NB4 (cell line): ENCODE measurements around the gene RASGEF1B.

Experiments
- DNase-seq: peaks from one replicate; pipeline ENCODE4 v3.0.0; 2010; ENCODE audit warnings: low read depth
- H3K4me3 ChIP-seq: one replicate; pipeline ENCODE4 v1.5.1; 2011; ENCODE audit warnings: mild to moderate bottlenecking, low read depth, low read length, moderate library complexity
- MYC ChIP-seq: IDR thresholded peaks from 2 replicates; pipeline ENCODE4 v1.6.1; 2011; ENCODE audit warnings: low read depth, low read length
- POLR2A ChIP-seq: IDR thresholded peaks from 2 replicates; pipeline ENCODE4 v1.6.1; 2011; ENCODE audit warnings: mild to moderate bottlenecking; ENCODE audit not compliant: insufficient read length; ENCODE audit errors: extremely low read depth
- TF ChIP-seq, protein P1 (sequence below): IDR thresholded peaks from 2 replicates; pipeline ENCODE4 v1.6.1; 2011; ENCODE audit warnings: low read depth, low read length
- TF ChIP-seq, protein P2 (sequence below): IDR thresholded peaks from one replicate; pipeline ENCODE4 v1.5.1; 2012; ENCODE audit warnings: low read depth, low read length

The RASGEF1B gene

DNA sequence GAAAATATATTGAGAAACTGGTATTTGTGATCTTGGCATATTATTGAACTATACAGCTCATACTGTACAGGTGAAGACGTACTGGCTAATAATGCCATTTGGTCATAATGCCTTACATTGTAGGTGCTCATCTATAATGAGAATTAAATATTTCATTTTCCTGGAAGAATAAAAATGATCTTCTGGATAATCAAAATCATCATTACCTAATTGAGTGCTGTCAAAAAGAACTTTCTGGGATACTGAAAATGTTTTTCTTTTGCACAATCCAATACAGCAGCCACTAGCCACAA, 4.1 kb downstream of the RASGEF1B start:
- DNase-seq = no peak
- TF ChIP-seq MYC (no peak), POLR2A (no peak)
- TF ChIP-seq, protein P1, sequence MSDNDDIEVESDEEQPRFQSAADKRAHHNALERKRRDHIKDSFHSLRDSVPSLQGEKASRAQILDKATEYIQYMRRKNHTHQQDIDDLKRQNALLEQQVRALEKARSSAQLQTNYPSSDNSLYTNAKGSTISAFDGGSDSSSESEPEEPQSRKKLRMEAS = no peak
- TF ChIP-seq, protein P2, sequence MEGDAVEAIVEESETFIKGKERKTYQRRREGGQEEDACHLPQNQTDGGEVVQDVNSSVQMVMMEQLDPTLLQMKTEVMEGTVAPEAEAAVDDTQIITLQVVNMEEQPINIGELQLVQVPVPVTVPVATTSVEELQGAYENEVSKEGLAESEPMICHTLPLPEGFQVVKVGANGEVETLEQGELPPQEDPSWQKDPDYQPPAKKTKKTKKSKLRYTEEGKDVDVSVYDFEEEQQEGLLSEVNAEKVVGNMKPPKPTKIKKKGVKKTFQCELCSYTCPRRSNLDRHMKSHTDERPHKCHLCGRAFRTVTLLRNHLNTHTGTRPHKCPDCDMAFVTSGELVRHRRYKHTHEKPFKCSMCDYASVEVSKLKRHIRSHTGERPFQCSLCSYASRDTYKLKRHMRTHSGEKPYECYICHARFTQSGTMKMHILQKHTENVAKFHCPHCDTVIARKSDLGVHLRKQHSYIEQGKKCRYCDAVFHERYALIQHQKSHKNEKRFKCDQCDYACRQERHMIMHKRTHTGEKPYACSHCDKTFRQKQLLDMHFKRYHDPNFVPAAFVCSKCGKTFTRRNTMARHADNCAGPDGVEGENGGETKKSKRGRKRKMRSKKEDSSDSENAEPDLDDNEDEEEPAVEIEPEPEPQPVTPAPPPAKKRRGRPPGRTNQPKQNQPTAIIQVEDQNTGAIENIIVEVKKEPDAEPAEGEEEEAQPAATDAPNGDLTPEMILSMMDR = no peak
- no peak overlapping the region for H3K4me3 ChIP-seq

DNA sequence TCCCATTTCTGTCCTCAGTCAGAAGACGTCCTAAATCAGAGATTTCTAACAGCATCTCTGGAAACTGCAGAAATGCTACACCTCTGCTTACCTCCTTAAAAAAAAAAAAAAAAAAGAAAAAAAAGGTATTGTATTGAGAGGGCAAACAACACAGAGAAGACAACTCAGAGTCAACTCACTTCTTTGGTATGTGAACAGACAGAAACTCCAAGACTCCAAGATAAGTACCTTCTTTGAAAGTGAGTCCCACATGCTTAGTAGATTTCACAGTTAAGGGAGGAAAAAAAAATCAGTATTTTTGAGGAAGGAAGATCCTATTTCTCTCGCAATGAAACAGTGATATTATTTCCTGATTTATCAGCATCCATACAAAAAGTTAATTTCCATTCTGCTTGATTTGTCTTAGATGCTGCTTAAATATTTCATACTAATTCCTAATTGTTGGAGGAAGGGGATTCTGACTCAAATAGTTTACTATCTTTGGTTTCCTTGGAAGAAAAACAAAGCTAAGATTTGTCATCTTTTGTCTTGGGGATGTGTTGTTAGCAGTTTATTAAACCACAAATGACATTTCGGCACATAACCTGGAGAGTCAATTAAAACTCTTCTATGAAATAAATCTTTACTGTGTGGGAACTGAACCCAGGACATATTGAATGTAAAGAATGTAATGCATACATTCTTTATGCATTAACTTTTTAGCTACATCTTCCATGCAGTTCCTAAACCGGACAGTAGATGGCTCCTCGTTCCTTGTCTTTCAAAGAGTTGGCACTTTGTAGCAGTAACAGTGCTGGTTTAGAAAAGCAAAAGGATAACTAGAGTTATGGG, 4.7 kb downstream of the RASGEF1B start:
- DNase-seq = peak; percentile 73
- H3K4me3 ChIP-seq = no peak overlapping the region
- TF ChIP-seq, protein P2 = peak; percentile 78
- no peak for TF ChIP-seq POLR2A
- TF ChIP-seq MYC = no peak

DNA sequence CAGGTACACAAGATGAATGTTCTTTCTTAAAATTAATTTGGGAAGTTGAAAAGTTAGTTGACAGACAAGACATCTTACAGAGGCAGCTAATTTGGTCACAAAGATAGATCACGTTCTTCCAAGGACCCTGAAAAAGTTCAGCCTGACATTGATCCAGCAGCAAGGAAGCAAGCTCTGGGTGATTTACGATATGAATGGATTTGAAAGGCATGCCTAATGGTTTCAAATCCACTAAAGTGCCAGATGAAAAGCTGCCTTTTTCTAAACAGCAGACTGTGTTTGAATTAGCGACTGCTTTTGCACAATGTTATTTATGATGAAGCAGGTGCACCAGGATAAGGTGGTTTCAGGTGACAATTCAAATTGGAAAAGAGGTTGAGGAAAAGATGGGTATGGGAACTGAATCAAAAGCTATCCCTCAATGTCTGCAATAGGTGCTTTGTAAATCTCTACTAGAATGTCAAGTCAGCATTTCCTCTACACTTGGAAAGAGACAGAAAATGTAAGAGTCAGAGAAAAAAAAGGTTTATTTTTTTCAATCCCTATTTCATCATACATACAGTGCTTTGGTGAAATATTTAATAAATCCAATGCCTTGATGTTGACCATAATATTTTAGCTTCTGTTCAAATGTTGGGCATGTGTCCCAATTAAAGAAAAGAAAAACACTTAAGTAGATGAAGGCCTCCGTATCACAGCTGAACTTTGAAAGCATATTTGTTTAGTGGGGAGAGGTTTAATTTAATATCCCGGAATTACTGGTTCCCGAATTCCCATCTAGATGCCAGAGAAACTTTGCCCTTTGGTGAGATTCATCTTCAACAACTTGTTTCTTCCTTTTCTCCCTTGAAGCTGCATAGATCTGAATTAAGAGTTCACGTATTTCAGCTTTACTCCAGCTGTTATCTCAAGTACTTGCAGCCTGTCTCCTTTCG, 6.0 kb downstream of the RASGEF1B start:
- TF ChIP-seq, protein P1 = no peak
- TF ChIP-seq, protein P2 = no peak
- TF ChIP-seq MYC (no peak), POLR2A (no peak)
- no peak overlapping the region for H3K4me3 ChIP-seq
- no peak for DNase-seq

DNA sequence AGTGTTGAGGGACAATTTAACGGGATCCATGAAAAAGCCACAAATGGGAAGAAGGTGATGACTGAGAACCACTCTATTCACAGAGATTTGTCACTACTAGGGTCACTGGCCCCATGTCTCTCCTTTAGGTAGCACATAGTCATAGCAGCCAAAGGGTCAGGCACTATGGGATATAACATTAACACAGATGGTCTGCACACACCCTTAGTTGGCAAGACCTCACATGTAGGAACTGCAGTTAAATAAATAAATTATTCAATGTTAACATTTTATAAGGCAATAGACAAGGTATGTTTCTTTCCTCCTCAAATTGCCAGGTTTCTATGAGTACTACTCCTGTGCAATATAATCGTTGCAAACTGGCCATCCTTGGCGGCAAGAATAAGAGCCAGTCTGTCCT, 10.9 kb downstream of the RASGEF1B start:
- TF ChIP-seq POLR2A = no peak
- TF ChIP-seq, protein P1 = no peak
- TF ChIP-seq MYC = no peak
- TF ChIP-seq, protein P2 = no peak
- DNase-seq = no peak
- no peak overlapping the region for H3K4me3 ChIP-seq

DNA sequence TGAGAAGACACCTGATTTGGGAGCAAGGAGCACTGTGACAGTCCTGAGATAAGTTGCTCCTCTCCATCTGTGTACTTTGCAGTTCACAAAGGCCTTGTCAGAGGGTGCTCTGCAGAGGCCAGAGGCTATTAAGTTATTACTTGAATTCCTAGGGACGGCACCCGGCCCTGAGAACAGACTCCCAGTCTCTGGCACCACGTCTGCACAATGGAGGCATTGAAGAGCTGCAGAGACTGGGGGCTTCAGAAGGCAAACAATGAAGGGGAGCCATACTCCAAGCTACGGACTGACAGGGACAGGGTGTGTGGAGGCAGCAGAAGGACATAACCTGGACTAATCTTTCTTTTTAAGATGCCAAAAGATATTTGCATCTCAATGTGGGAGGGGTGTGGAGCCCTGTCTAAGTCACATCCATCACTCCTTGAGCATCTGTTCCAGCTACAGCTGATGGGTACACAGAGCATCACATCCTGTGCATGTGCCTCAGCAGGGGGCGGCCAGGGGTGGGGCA, 11.5 kb downstream of the RASGEF1B start:
- TF ChIP-seq POLR2A = no peak
- TF ChIP-seq, protein P2 = no peak
- no peak overlapping the region for H3K4me3 ChIP-seq
- no peak for DNase-seq
